PC-3 (cell line): ENCODE data around the gene TRIM37.

Source experiments
- EZH2 ChIP-seq: fragments of 300-600 bp; sonication (generic); IDR thresholded peaks from one replicate; pipeline ENCODE4 v1.6.1; 2017; ENCODE audit warnings: antibody characterized with exemption, mild to moderate bottlenecking, low read length; ENCODE audit not compliant: unreplicated experiment
- EZH2phosphoT487 ChIP-seq: fragments of 300-600 bp; sonication (generic); IDR thresholded peaks from 2 replicates; pipeline ENCODE4 v1.6.1; 2018; ENCODE audit warnings: mild to moderate bottlenecking, antibody characterized with exemption, low read length, borderline replicate concordance
- TF ChIP-seq, protein P1 (sequence below): fragments of 300-600 bp; sonication (generic); conservative IDR thresholded peaks from 2 replicates; pipeline ENCODE4 v1.5.1; 2017; ENCODE audit warnings: antibody characterized with exemption, low read depth, mild to moderate bottlenecking, low read length

DNA sequence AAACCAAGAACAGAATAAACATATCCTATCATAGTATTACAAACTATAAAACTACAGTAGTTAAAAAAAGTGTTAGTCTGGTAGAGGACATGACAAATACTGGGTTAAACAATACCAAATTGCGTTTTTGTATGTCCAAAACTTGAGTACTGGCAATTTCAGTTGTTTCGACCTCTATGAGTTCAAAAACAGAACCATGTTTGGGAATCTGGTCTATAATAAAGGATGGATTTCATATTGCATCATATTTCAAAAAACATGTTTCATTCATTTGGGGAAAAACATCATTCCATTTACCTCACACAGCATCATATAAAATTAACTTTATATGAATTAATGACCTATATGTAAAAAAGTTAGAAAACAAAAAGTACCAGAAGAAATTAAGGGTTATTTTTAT lies 81.8 kb downstream of the TRIM37 start:
- TF ChIP-seq, protein P1, sequence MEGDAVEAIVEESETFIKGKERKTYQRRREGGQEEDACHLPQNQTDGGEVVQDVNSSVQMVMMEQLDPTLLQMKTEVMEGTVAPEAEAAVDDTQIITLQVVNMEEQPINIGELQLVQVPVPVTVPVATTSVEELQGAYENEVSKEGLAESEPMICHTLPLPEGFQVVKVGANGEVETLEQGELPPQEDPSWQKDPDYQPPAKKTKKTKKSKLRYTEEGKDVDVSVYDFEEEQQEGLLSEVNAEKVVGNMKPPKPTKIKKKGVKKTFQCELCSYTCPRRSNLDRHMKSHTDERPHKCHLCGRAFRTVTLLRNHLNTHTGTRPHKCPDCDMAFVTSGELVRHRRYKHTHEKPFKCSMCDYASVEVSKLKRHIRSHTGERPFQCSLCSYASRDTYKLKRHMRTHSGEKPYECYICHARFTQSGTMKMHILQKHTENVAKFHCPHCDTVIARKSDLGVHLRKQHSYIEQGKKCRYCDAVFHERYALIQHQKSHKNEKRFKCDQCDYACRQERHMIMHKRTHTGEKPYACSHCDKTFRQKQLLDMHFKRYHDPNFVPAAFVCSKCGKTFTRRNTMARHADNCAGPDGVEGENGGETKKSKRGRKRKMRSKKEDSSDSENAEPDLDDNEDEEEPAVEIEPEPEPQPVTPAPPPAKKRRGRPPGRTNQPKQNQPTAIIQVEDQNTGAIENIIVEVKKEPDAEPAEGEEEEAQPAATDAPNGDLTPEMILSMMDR = no peak
- no peak for TF ChIP-seq EZH2
- TF ChIP-seq EZH2phosphoT487 = no peak
